ENCODE measurements around the gene PLCL1. TPM values are rescaled to one million over a fixed set of nuclear protein-coding genes. Genes with fewer than 3 reads are reported as not detected.

PLCL1 gene
- total and polyA plus RNA-seq, 8 donors, result 0.93 to 28.7 (median 3.1) TPM

- Histone ChIP-seq H3K9me3 (peaks cover 0 to 9% (median 3%) of the 10 kb centered on the region in 4 donors), H3K36me3 (no peaks in the 10 kb centered on the region), H3K4me1 (peaks cover 0 to 4% (median 0%) of the 10 kb centered on the region in 4 donors), H3K27ac (no peak overlapping the region), H3K27me3 (no peaks in the 10 kb centered on the region), H3K4me3 (no peak overlapping the region)
- TF ChIP-seq POLR2A (IDR thresholded peaks at IDR 0.05) (no peak), POLR2AphosphoS5 (IDR thresholded peaks at IDR 0.05) (no peak), EP300 (IDR thresholded peaks at IDR 0.05) (no peak), CTCF (IDR thresholded peaks at IDR 0.05) (no peak)
- DNase-seq, result no peak
- WGBS, 5 donors, result 57 to 84% (median 76%) methylated on average over 1 of the region's 1 CpG
- intact Hi-C loops (cut with DNase I; ENCODE audit: low total_unique reads), result no loop called here
Measured at GRCh38 chr2:197862246-197862955, 58.0 kb downstream of the PLCL1 start.

GRCh38 chr2:197863744-197864143 lies 59.4 kb downstream of the PLCL1 start:
- H3K4me1 ChIP-seq, result peaks cover 0 to 3% (median 0%) of the 10 kb centered on the region in 4 donors
- intact Hi-C loops (cut with DNase I; ENCODE audit: low total_unique reads), result no loop called here
- no peaks in the 10 kb centered on the region for H3K27me3 ChIP-seq
- no peak for DNase-seq
- WGBS, 5 donors, result 46 to 70% (median 66%) methylated on average over 1 of the region's 1 CpG
- no peak overlapping the region for H3K4me3 ChIP-seq
- H3K36me3 ChIP-seq, result no peaks in the 10 kb centered on the region
- peaks cover 0 to 3% (median 1%) of the 10 kb centered on the region in 4 donors for H3K9me3 ChIP-seq
- H3K27ac ChIP-seq, result no peak overlapping the region
- TF ChIP-seq POLR2A (IDR thresholded peaks at IDR 0.05) (no peak), POLR2AphosphoS5 (IDR thresholded peaks at IDR 0.05) (no peak), EP300 (IDR thresholded peaks at IDR 0.05) (no peak), CTCF (IDR thresholded peaks at IDR 0.05) (no peak)

- no peak for DNase-seq
- Histone ChIP-seq H3K4me1 (peaks cover 0 to 5% (median 2%) of the 10 kb centered on the region in 4 donors), H3K27me3 (no peaks in the 10 kb centered on the region), H3K27ac (no peak overlapping the region), H3K36me3 (no peaks in the 10 kb centered on the region), H3K9me3 (no peaks in the 10 kb centered on the region), H3K4me3 (no peak overlapping the region)
- TF ChIP-seq EP300 (IDR thresholded peaks at IDR 0.05) (no peak), POLR2AphosphoS5 (IDR thresholded peaks at IDR 0.05) (no peak), POLR2A (IDR thresholded peaks at IDR 0.05) (no peak), CTCF (IDR thresholded peaks at IDR 0.05) (no peak)
- intact Hi-C loops (cut with DNase I; ENCODE audit: low total_unique reads), result no loop called here
Measured at GRCh38 chr2:197866455-197866854, 62.1 kb downstream of the PLCL1 start.

- DNase-seq, result no peak
- intact Hi-C loops (cut with DNase I; ENCODE audit: low total_unique reads), result no loop called here
- Histone ChIP-seq H3K27me3 (no peaks in the 10 kb centered on the region), H3K4me3 (no peak overlapping the region), H3K36me3 (no peaks in the 10 kb centered on the region), H3K27ac (no peak overlapping the region), H3K4me1 (peaks cover 0 to 8% (median 4%) of the 10 kb centered on the region in 4 donors), H3K9me3 (no peaks in the 10 kb centered on the region)
- no peak for TF ChIP-seq POLR2A (IDR thresholded peaks at IDR 0.05)
- WGBS, 5 donors, result 89 to 97% (median 95%) methylated on average over 2 of the region's 2 CpGs
Measured at GRCh38 chr2:197867033-197867432, 62.6 kb downstream of the PLCL1 start.

- no peak overlapping the region for H3K27ac ChIP-seq
- H3K36me3 ChIP-seq, result no peaks in the 10 kb centered on the region
- intact Hi-C loops (cut with DNase I; ENCODE audit: low total_unique reads), result no loop called here
Measured at GRCh38 chr2:197867624-197868023, 63.2 kb downstream of the PLCL1 start.

More at GRCh38 chr2:197867624-197868023, 63.2 kb downstream of the PLCL1 start:
- Histone ChIP-seq H3K27me3 (no peaks in the 10 kb centered on the region), H3K4me1 (peaks cover 0 to 8% (median 4%) of the 10 kb centered on the region in 4 donors), H3K9me3 (no peaks in the 10 kb centered on the region), H3K4me3 (no peak overlapping the region)
- 75 to 85% (median 77%) methylated on average over 3 of the region's 3 CpGs for WGBS, 5 donors
- DNase-seq, result no peak
- TF ChIP-seq EP300 (IDR thresholded peaks at IDR 0.05) (no peak), POLR2AphosphoS5 (IDR thresholded peaks at IDR 0.05) (no peak), CTCF (IDR thresholded peaks at IDR 0.05) (no peak), POLR2A (IDR thresholded peaks at IDR 0.05) (no peak)
